ENCODE results near the gene CNIH4. TPM values are rescaled to one million over a fixed set of nuclear protein-coding genes. Genes with fewer than 3 reads are reported as not detected.
"Not testable (repeated sequence)": the region's sequence is repeated elsewhere in the genome, so short reads cannot be mapped to it uniquely, and the experiment has no call there.

The CNIH4 gene
- total RNA-seq, 2 experiments from 2014 or later = 24.1 to 28.6 TPM

GRCh38 chr1:224339442-224340033 is 17.1 kb upstream of the CNIH4 start:
- ChIA-PET CTCF (ENCODE audit: unreplicated experiment) (no interaction called here), POLR2A (no interaction called here)
- BruUV-seq (replicated peaks) = no TSS peak
- DNase-seq (ENCODE audit: low spot score) = no peak
- Histone ChIP-seq H3K79me2 (ENCODE audit: insufficient read depth, low read depth, low read length) (no peaks in the 10 kb centered on the region), H4K20me1 (ENCODE audit: insufficient read depth, low read length) (no peaks in the 10 kb centered on the region), H3K9me3 (ENCODE audit: low read length) (peaks cover 12% of the 10 kb centered on the region; the same call in 1 of the 2 replicates), H3K9me2 (ENCODE audit: insufficient read depth, low read length) (no peaks in the 10 kb centered on the region), H2AFZ (ENCODE audit: low read length) (no peak overlapping the region), H3K4me3 (ENCODE audit: low read depth, low read length, poor library complexity, severe bottlenecking) (no peak overlapping the region), H3K36me3 (ENCODE audit: insufficient read depth, low read length) (no peaks in the 10 kb centered on the region), H3K4me1 (ENCODE audit: insufficient read depth, low read length, poor library complexity, severe bottlenecking) (no peaks in the 10 kb centered on the region), H3K4me2 (ENCODE audit: low read length) (no peak overlapping the region), H3K27ac (ENCODE audit: low read depth, low read length, poor library complexity, severe bottlenecking) (no peak overlapping the region)
- no peak for TF ChIP-seq EZH2phosphoT487 (IDR thresholded peaks at IDR 0.05; ENCODE audit: borderline replicate concordance, low read depth, low read length)
- no peak for TF ChIP-seq CTCF (conservative IDR thresholded peaks at IDR 0.05; ENCODE audit: low read length)
- intact Hi-C loops (cut with micrococcal nuclease; ENCODE audit: unreplicated experiment) = no loop called here

- H3K9me2 ChIP-seq (ENCODE audit: insufficient read depth, low read length); H2AFZ ChIP-seq (ENCODE audit: low read length); CTCF ChIA-PET (ENCODE audit: unreplicated experiment); DNase-seq (ENCODE audit: low spot score); H4K20me1 ChIP-seq (ENCODE audit: insufficient read depth, low read length); BruUV-seq (replicated peaks); intact Hi-C loops (cut with micrococcal nuclease; ENCODE audit: unreplicated experiment); H3K79me2 ChIP-seq (ENCODE audit: insufficient read depth, low read depth, low read length); H3K27ac ChIP-seq (ENCODE audit: low read depth, low read length, poor library complexity, severe bottlenecking); H3K4me1 ChIP-seq (ENCODE audit: insufficient read depth, low read length, poor library complexity, severe bottlenecking); H3K4me3 ChIP-seq (ENCODE audit: low read depth, low read length, poor library complexity, severe bottlenecking); H3K36me3 ChIP-seq (ENCODE audit: insufficient read depth, low read length): not testable (repeated sequence)
- peak overlapping the region; percentile 8; the same call in 1 of the 2 replicates for H3K4me2 ChIP-seq (ENCODE audit: low read length)
- POLR2A ChIA-PET = interaction anchor here (0.6 kb wide), 1 partner anchor 117 kb away, joined by 3 read pairs; no protein-coding TSS in a partner anchor
- H3K9me3 ChIP-seq (ENCODE audit: low read length) = peaks cover 12% of the 10 kb centered on the region; the same call in 1 of the 2 replicates
Observed at GRCh38 chr1:224340453-224341384, 16.0 kb upstream of the CNIH4 start.

DNA sequence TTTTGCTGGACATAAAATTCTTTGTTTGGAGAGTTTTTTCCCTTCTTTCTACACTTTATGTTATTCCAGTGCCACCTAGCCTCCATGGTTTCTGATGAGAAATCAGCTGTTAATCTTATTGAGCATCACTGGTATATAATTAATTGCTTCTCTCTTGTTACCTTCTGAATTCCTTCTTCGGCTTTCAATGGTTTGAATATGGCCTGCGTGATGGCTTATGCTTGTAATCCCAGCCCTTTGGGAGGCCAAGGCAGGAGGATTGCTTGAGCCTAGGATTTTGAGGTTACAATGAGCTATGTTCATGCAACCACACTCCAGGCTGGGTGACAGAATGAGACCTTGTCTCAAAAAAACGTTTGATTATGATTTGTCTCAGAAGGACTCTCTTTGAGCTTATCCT is 13.0 kb upstream of the CNIH4 start:
- Histone ChIP-seq H3K4me1 (ENCODE audit: insufficient read depth, low read length, poor library complexity, severe bottlenecking) (no peaks in the 10 kb centered on the region), H3K79me2 (ENCODE audit: insufficient read depth, low read depth, low read length) (no peaks in the 10 kb centered on the region), H3K4me3 (ENCODE audit: low read depth, low read length, poor library complexity, severe bottlenecking) (no peak overlapping the region), H4K20me1 (ENCODE audit: insufficient read depth, low read length) (no peaks in the 10 kb centered on the region), H3K27ac (ENCODE audit: low read depth, low read length, poor library complexity, severe bottlenecking) (no peak overlapping the region), H3K9me2 (ENCODE audit: insufficient read depth, low read length) (no peaks in the 10 kb centered on the region), H3K36me3 (ENCODE audit: insufficient read depth, low read length) (no peaks in the 10 kb centered on the region), H3K9me3 (ENCODE audit: low read length) (peaks cover 12% of the 10 kb centered on the region; the same call in 1 of the 2 replicates), H3K4me2 (ENCODE audit: low read length) (no peak overlapping the region), H2AFZ (ENCODE audit: low read length) (no peak overlapping the region)
- TF ChIP-seq CTCF (conservative IDR thresholded peaks at IDR 0.05; ENCODE audit: low read length) = no peak
- no peak for TF ChIP-seq EZH2phosphoT487 (IDR thresholded peaks at IDR 0.05; ENCODE audit: borderline replicate concordance, low read depth, low read length)
- CTCF ChIA-PET (ENCODE audit: unreplicated experiment) = no interaction called here
- POLR2A ChIA-PET = interaction anchor here (0.6 to 1.3 kb wide), 3 partner anchors 9 to 335 kb away, joined by 3 to 4 read pairs (median 4); no protein-coding TSS in a partner anchor
- no peak for DNase-seq (ENCODE audit: low spot score)
- BruUV-seq (replicated peaks) = no TSS peak
- intact Hi-C loops (cut with micrococcal nuclease; ENCODE audit: unreplicated experiment) = no loop called here
